Loucy (cell line): ENCODE results near the gene TSPAN31.
A peak's percentile ranks its signal among the peaks of the same experiment; 100 is the strongest.

Source experiments
- H2AFZ ChIP-seq: fragments of 200-600 bp; sonication (generic); 2 replicates; pipeline ENCODE4 v1.6.0; 2016; ENCODE audit warnings: antibody characterized with exemption, mild to moderate bottlenecking, low read length, moderate library complexity
- H3F3A ChIP-seq: fragments of 200-600 bp; 2 replicates; pipeline ENCODE4 v1.6.0; 2016; ENCODE audit warnings: antibody characterized with exemption, low read depth, mild to moderate bottlenecking
- H3K27me3 ChIP-seq: fragments of 200-600 bp; sonication (generic); 2 replicates; pipeline ENCODE4 v1.6.1; 2014; ENCODE audit warnings: low read length, mild to moderate bottlenecking; ENCODE audit not compliant: insufficient read depth, poor library complexity, severe bottlenecking
- H3K36me3 ChIP-seq: fragments of 200-600 bp; sonication (generic); 2 replicates; pipeline ENCODE4 v1.6.1; 2016; ENCODE audit warnings: low read length; ENCODE audit not compliant: insufficient read depth
- H3K4me1 ChIP-seq: fragments of 200-600 bp; sonication (generic); 2 replicates; pipeline ENCODE4 v1.5.1; 2014; ENCODE audit warnings: low read length, mild to moderate bottlenecking; ENCODE audit not compliant: insufficient read depth, poor library complexity, severe bottlenecking
- H3K4me2 ChIP-seq: fragments of 200-600 bp; sonication (generic); 2 replicates; pipeline ENCODE4 v1.6.0; 2014; ENCODE audit warnings: antibody characterized with exemption, low read length, low read depth, mild to moderate bottlenecking; ENCODE audit not compliant: poor library complexity, severe bottlenecking
- H3K4me3 ChIP-seq: fragments of 200-600 bp; sonication (generic); 2 replicates; pipeline ENCODE4 v1.5.1; 2014; ENCODE audit warnings: low read length, mild to moderate bottlenecking, mixed read lengths; ENCODE audit not compliant: poor library complexity, severe bottlenecking
- H3K79me2 ChIP-seq: fragments of 200-600 bp; sonication (generic); 2 replicates; pipeline ENCODE4 v1.6.1; 2014; ENCODE audit warnings: low read length; ENCODE audit not compliant: insufficient read depth
- H3K9ac ChIP-seq: fragments of 200-600 bp; sonication (generic); 2 replicates; pipeline ENCODE4 v1.6.0; 2014; ENCODE audit warnings: mild to moderate bottlenecking, low read depth, low read length, moderate library complexity; ENCODE audit not compliant: poor library complexity, severe bottlenecking
- H3K9me2 ChIP-seq: fragments of 200-600 bp; sonication (generic); replicated peaks from 2 replicates; pipeline ENCODE4 v1.6.1; 2016; ENCODE audit warnings: low read depth, low read length, mixed read lengths
- H3K9me3 ChIP-seq: fragments of 200-600 bp; sonication (generic); 2 replicates; pipeline ENCODE4 v1.6.1; 2014; ENCODE audit warnings: mild to moderate bottlenecking, antibody characterized with exemption, low read length, low read depth; ENCODE audit not compliant: insufficient read depth
- H4K20me1 ChIP-seq: fragments of 200-600 bp; sonication (generic); 2 replicates; pipeline ENCODE4 v1.6.0; 2014; ENCODE audit warnings: antibody characterized with exemption, low read length, mild to moderate bottlenecking; ENCODE audit not compliant: insufficient read depth, poor library complexity, severe bottlenecking
- EZH2phosphoT487 ChIP-seq: fragments of 200-600 bp; IDR thresholded peaks from 2 replicates; pipeline ENCODE4 v1.6.1; 2018; ENCODE audit warnings: antibody characterized with exemption, mild to moderate bottlenecking, moderate library complexity, borderline replicate concordance
- TF ChIP-seq, protein P1 (sequence below): fragments of 200-600 bp; sonication (generic); conservative IDR thresholded peaks from 2 replicates; pipeline ENCODE4 v1.5.1; 2014; ENCODE audit warnings: mild to moderate bottlenecking, antibody characterized with exemption, low read length

Gene TSPAN31

DNA sequence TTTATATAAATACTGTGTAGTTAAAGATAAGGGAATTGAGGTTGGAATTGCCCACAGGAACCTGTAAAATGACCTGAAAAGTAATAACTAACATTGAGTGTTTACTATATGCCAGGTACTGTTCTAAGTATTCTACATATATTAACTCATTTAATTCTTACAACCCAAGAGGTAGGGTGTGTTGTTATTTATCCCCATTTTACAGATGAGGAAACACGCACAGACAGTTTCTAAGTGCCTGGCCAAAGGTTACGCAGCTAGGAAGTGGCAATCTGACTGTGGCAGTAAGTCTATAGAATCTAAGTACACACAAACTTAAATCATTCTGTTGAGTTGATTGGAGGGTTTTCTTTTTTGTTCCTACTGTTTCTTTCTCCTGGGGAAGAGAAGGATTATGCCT lies 1.1 kb upstream of the TSPAN31 start:
- H3K4me3 ChIP-seq, result peak overlapping the region; percentile 77
- peak overlapping the region; percentile 69 for H3K9ac ChIP-seq
- H3K9me3 ChIP-seq, result no peaks in the 10 kb centered on the region
- peak overlapping the region; percentile 72 for H3K4me2 ChIP-seq
- no peaks in the 10 kb centered on the region for H3K27me3 ChIP-seq
- H4K20me1 ChIP-seq, result peaks cover 22% of the 10 kb centered on the region
- H3K9me2 ChIP-seq, result no peaks in the 10 kb centered on the region
- TF ChIP-seq, protein P1, sequence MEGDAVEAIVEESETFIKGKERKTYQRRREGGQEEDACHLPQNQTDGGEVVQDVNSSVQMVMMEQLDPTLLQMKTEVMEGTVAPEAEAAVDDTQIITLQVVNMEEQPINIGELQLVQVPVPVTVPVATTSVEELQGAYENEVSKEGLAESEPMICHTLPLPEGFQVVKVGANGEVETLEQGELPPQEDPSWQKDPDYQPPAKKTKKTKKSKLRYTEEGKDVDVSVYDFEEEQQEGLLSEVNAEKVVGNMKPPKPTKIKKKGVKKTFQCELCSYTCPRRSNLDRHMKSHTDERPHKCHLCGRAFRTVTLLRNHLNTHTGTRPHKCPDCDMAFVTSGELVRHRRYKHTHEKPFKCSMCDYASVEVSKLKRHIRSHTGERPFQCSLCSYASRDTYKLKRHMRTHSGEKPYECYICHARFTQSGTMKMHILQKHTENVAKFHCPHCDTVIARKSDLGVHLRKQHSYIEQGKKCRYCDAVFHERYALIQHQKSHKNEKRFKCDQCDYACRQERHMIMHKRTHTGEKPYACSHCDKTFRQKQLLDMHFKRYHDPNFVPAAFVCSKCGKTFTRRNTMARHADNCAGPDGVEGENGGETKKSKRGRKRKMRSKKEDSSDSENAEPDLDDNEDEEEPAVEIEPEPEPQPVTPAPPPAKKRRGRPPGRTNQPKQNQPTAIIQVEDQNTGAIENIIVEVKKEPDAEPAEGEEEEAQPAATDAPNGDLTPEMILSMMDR, result no peak
- TF ChIP-seq EZH2phosphoT487, result no peak
- H3K4me1 ChIP-seq, result peaks cover 31% of the 10 kb centered on the region
- peaks cover 39% of the 10 kb centered on the region for H3K79me2 ChIP-seq
- H3F3A ChIP-seq, result no peaks in the 10 kb centered on the region; the same call in 1 of the 2 replicates
- no peak overlapping the region for H2AFZ ChIP-seq
- peaks cover 21% of the 10 kb centered on the region for H3K36me3 ChIP-seq

DNA sequence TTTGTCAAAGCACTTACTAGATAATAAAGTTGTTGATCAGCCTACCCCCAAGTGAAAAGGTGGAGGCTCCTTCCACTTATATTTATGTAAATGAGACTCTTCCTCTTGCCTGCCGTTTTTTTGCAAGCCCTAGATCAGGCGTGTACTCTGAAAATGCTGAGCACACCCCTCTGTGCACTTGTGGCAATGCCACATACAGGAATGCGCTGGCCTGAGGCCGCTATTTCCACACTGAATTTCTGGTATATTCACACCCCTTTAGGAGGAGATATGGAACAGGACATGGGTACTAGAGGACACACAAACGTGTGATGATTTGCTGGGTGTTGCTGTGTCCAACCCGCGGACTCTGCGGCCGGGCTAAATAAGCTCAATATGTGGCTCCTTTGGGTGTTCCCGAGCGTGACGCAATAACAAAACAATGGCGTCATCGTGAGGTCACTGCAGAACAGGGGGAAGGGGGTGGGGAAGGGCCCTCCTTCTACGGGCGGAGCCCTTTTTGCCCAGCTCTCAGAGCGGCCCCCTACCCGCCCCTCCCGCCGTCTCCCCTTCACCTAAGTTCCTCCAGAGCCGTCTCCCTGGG lies 554 bp upstream of the TSPAN31 start:
- Histone ChIP-seq H3K4me2 (peak overlapping the region; percentile 72), H3K9me2 (no peaks in the 10 kb centered on the region), H2AFZ (no peak overlapping the region), H3K9me3 (no peaks in the 10 kb centered on the region), H3K4me1 (peaks cover 27% of the 10 kb centered on the region), H3K27me3 (no peaks in the 10 kb centered on the region), H4K20me1 (peaks cover 22% of the 10 kb centered on the region), H3K36me3 (peaks cover 26% of the 10 kb centered on the region), H3K79me2 (peaks cover 39% of the 10 kb centered on the region), H3K4me3 (peak overlapping the region; percentile 77), H3F3A (no peaks in the 10 kb centered on the region; the same call in 1 of the 2 replicates), H3K9ac (peak overlapping the region; percentile 69)
- TF ChIP-seq, protein P1, result no peak
- no peak for TF ChIP-seq EZH2phosphoT487

DNA sequence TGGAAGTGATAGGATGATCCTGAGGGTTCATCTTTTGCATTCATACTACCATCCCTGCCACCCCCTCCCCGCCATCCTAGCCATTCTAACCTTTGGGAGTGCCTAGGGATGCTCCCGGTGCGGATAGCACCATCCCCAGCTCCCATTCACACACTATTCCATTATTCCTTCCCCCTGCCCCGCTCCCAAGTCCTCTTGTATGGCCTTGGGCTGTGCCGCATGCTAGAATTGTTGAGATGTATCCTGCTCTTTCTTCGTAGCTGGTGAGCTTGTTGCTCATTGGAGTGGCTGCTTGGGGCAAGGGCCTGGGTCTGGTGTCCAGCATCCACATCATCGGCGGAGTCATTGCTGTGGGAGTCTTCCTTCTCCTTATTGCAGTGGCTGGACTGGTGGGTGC lies 644 bp downstream of the TSPAN31 start:
- peaks cover 27% of the 10 kb centered on the region for H3K36me3 ChIP-seq

More for the DNA sequence above, 644 bp downstream of the TSPAN31 start:
- Histone ChIP-seq H3K9me3 (no peaks in the 10 kb centered on the region), H3K79me2 (peaks cover 37% of the 10 kb centered on the region), H3K27me3 (no peaks in the 10 kb centered on the region), H3F3A (no peaks in the 10 kb centered on the region; the same call in 1 of the 2 replicates), H3K4me2 (peak overlapping the region; percentile 72), H3K4me3 (peak overlapping the region; percentile 77), H4K20me1 (peaks cover 17% of the 10 kb centered on the region), H3K9me2 (no peaks in the 10 kb centered on the region), H3K4me1 (peaks cover 19% of the 10 kb centered on the region), H3K9ac (peak overlapping the region; percentile 69), H2AFZ (no peak overlapping the region)
- TF ChIP-seq, protein P1, result no peak
- no peak for TF ChIP-seq EZH2phosphoT487
